BE2C (cell line): ENCODE data around the gene MC3R.

Experiments used
- DNase-seq: peaks from one replicate; pipeline ENCODE4 v3.0.0-alpha.2; 2020
- H3K27me3 ChIP-seq: fragments of 250-450 bp; sonication (Bioruptor Pico); 2 replicates; pipeline ENCODE4 v1.5.1; 2020; ENCODE audit warnings: mild to moderate bottlenecking
- H3K36me3 ChIP-seq: fragments of 250-450 bp; sonication (Bioruptor Pico); 2 replicates; pipeline ENCODE4 v1.5.1; 2020; ENCODE audit warnings: mild to moderate bottlenecking
- H3K4me1 ChIP-seq: fragments of 250-450 bp; sonication (Bioruptor Pico); 2 replicates; pipeline ENCODE4 v1.5.1; 2020
- H3K4me3 ChIP-seq: 2 replicates; pipeline ENCODE4 v1.5.1; 2011; ENCODE audit warnings: low read depth, low read length
- H3K9me3 ChIP-seq: fragments of 250-450 bp; sonication (Bioruptor Pico); 2 replicates; pipeline ENCODE4 v1.5.1; 2020
- CTCF ChIP-seq: IDR thresholded peaks from 2 replicates; pipeline ENCODE4 v1.5.1; 2012; ENCODE audit warnings: mild to moderate bottlenecking, low read depth, low read length

The MC3R gene

GRCh38 chr20:56222201-56222600 lies 26.3 kb upstream of the MC3R start:
- Histone ChIP-seq H3K36me3 (no peaks in the 10 kb centered on the region), H3K9me3 (no peaks in the 10 kb centered on the region), H3K4me3 (no peak overlapping the region), H3K4me1 (no peaks in the 10 kb centered on the region), H3K27me3 (peaks cover 5% of the 10 kb centered on the region; the same call in 1 of the 2 replicates)
- no peak for DNase-seq
- no peak for TF ChIP-seq CTCF

- H3K4me1 ChIP-seq, result no peaks in the 10 kb centered on the region
- peaks cover 5% of the 10 kb centered on the region; the same call in 1 of the 2 replicates for H3K27me3 ChIP-seq
- H3K9me3 ChIP-seq, result no peaks in the 10 kb centered on the region
- TF ChIP-seq CTCF, result no peak
- DNase-seq, result no peak
- H3K36me3 ChIP-seq, result no peaks in the 10 kb centered on the region
- no peak overlapping the region for H3K4me3 ChIP-seq
Measured at GRCh38 chr20:56222945-56223344, 25.6 kb upstream of the MC3R start.

GRCh38 chr20:56223352-56223751 lies 25.2 kb upstream of the MC3R start:
- H3K27me3 ChIP-seq, result peaks cover 5% of the 10 kb centered on the region; the same call in 1 of the 2 replicates
- no peak for TF ChIP-seq CTCF
- no peaks in the 10 kb centered on the region for H3K4me1 ChIP-seq
- no peak for DNase-seq
- no peaks in the 10 kb centered on the region for H3K36me3 ChIP-seq
- H3K9me3 ChIP-seq, result no peaks in the 10 kb centered on the region
- no peak overlapping the region for H3K4me3 ChIP-seq

GRCh38 chr20:56228021-56228420 lies 20.5 kb upstream of the MC3R start:
- H3K4me1 ChIP-seq, result no peaks in the 10 kb centered on the region
- H3K9me3 ChIP-seq, result no peaks in the 10 kb centered on the region
- no peak overlapping the region for H3K4me3 ChIP-seq
- no peak for DNase-seq
- no peaks in the 10 kb centered on the region for H3K36me3 ChIP-seq
- peaks cover 5% of the 10 kb centered on the region; the same call in 1 of the 2 replicates for H3K27me3 ChIP-seq
- TF ChIP-seq CTCF, result no peak

- no peak for DNase-seq
- no peaks in the 10 kb centered on the region for H3K27me3 ChIP-seq
- no peaks in the 10 kb centered on the region; the same call in 1 of the 2 replicates for H3K9me3 ChIP-seq
- TF ChIP-seq CTCF, result no peak
- H3K4me3 ChIP-seq, result no peak overlapping the region
- no peaks in the 10 kb centered on the region for H3K36me3 ChIP-seq
- no peaks in the 10 kb centered on the region for H3K4me1 ChIP-seq
Measured at GRCh38 chr20:56229812-56230211, 18.7 kb upstream of the MC3R start.

- no peak overlapping the region for H3K4me3 ChIP-seq
- 0 out of 2 replicates have a peak, but pooled peaks cover 5% of the 10 kb centered on the region for H3K27me3 ChIP-seq
- H3K4me1 ChIP-seq, result no peaks in the 10 kb centered on the region
- TF ChIP-seq CTCF, result no peak
- no peaks in the 10 kb centered on the region; the same call in 1 of the 2 replicates for H3K9me3 ChIP-seq
- H3K36me3 ChIP-seq, result no peaks in the 10 kb centered on the region
- no peak for DNase-seq
Measured at GRCh38 chr20:56234110-56234509, 14.4 kb upstream of the MC3R start.
